Activated naive CD8-positive, alpha-beta T cell treated with anti-CD3 and anti-CD28 coated beads, Interleukin-2, amount 50 U/mL, for 24 hours (primary cell): ENCODE results near the gene C16orf82.

ENCODE experiments used
- ATAC-seq: fragments of 150-1000 bp; cut with Tn5 transposase; one replicate; pipeline ENCODE4 v1.10.0; 2021
- DNase-seq: peaks from one replicate; pipeline ENCODE4 v3.0.0; 2021
- H3K27ac Mint-ChIP-seq: one replicate; pipeline ENCODE4 v1.8.0; 2021; ENCODE audit warnings: mild to moderate bottlenecking, mixed read lengths
- H3K27me3 Mint-ChIP-seq: one replicate; pipeline ENCODE4 v1.8.0; 2021; ENCODE audit warnings: mixed read lengths
- H3K36me3 Mint-ChIP-seq: one replicate; pipeline ENCODE4 v1.8.0; 2021; ENCODE audit warnings: low read depth, mixed read lengths
- H3K4me1 Mint-ChIP-seq: one replicate; pipeline ENCODE4 v1.8.0; 2021; ENCODE audit warnings: mixed read lengths
- H3K4me3 Mint-ChIP-seq: one replicate; pipeline ENCODE4 v1.8.0; 2021; ENCODE audit warnings: mild to moderate bottlenecking, moderate library complexity, mixed read lengths
- H3K9me3 Mint-ChIP-seq: one replicate; pipeline ENCODE4 v1.8.0; 2021; ENCODE audit warnings: mixed read lengths

Gene C16orf82

GRCh38 chr16:27066668-27067537 lies at the start of gene C16orf82:
Gene C16orf82, plus strand, starts transcription at chr16:27066927.
- H3K27me3 Mint-ChIP-seq, result peaks cover 4% of the 10 kb centered on the region
- ATAC-seq, result no peak
- no peak for DNase-seq
- no peak within 1 kb of the TSS for H3K4me3 Mint-ChIP-seq
- H3K4me1 Mint-ChIP-seq, result no peaks in the 10 kb centered on the region
- H3K36me3 Mint-ChIP-seq, result no peaks in the 10 kb centered on the region
- H3K9me3 Mint-ChIP-seq, result no peaks in the 10 kb centered on the region
- no peak within 1 kb of the TSS for H3K27ac Mint-ChIP-seq

- DNase-seq (no peak), ATAC-seq (no peak)
- H3K4me1 Mint-ChIP-seq, result no peaks in the 10 kb centered on the region
- no peaks in the 10 kb centered on the region for H3K9me3 Mint-ChIP-seq
- no peak overlapping the region for H3K27ac Mint-ChIP-seq
- H3K27me3 Mint-ChIP-seq, result peaks cover 8% of the 10 kb centered on the region
- H3K4me3 Mint-ChIP-seq, result no peak overlapping the region
- H3K36me3 Mint-ChIP-seq, result no peaks in the 10 kb centered on the region
Observed at GRCh38 chr16:27020031-27020430, 46.7 kb upstream of the C16orf82 start.

GRCh38 chr16:27024010-27024409 lies 42.7 kb upstream of the C16orf82 start:
- Mint-ChIP-seq H3K9me3 (no peaks in the 10 kb centered on the region), H3K27me3 (peaks cover 3% of the 10 kb centered on the region), H3K4me1 (no peaks in the 10 kb centered on the region), H3K4me3 (no peak overlapping the region), H3K27ac (no peak overlapping the region), H3K36me3 (no peaks in the 10 kb centered on the region)
- ATAC-seq (no peak), DNase-seq (no peak)

GRCh38 chr16:27025581-27025980 lies 41.1 kb upstream of the C16orf82 start:
- Mint-ChIP-seq H3K27ac (no peak overlapping the region), H3K4me1 (no peaks in the 10 kb centered on the region), H3K27me3 (peaks cover 5% of the 10 kb centered on the region), H3K36me3 (no peaks in the 10 kb centered on the region), H3K4me3 (no peak overlapping the region), H3K9me3 (no peaks in the 10 kb centered on the region)
- DNase-seq (no peak), ATAC-seq (no peak)

GRCh38 chr16:27027971-27028370 lies 38.8 kb upstream of the C16orf82 start:
- Mint-ChIP-seq H3K4me1 (no peaks in the 10 kb centered on the region), H3K27me3 (peaks cover 5% of the 10 kb centered on the region), H3K4me3 (no peak overlapping the region), H3K36me3 (no peaks in the 10 kb centered on the region), H3K27ac (no peak overlapping the region), H3K9me3 (no peaks in the 10 kb centered on the region)
- ATAC-seq (no peak), DNase-seq (no peak)

- peaks cover 5% of the 10 kb centered on the region for H3K27me3 Mint-ChIP-seq
- H3K36me3 Mint-ChIP-seq, result no peaks in the 10 kb centered on the region
- H3K4me3 Mint-ChIP-seq, result no peak overlapping the region
- DNase-seq, result no peak
- H3K4me1 Mint-ChIP-seq, result no peaks in the 10 kb centered on the region
- no peak for ATAC-seq
- H3K9me3 Mint-ChIP-seq, result no peaks in the 10 kb centered on the region
- H3K27ac Mint-ChIP-seq, result no peak overlapping the region
Observed at GRCh38 chr16:27028591-27029110, 38.1 kb upstream of the C16orf82 start.

GRCh38 chr16:27029525-27029924 lies 37.2 kb upstream of the C16orf82 start:
- ATAC-seq, result no peak
- no peak overlapping the region for H3K27ac Mint-ChIP-seq
- H3K9me3 Mint-ChIP-seq, result no peaks in the 10 kb centered on the region
- H3K36me3 Mint-ChIP-seq, result no peaks in the 10 kb centered on the region
- H3K4me1 Mint-ChIP-seq, result no peaks in the 10 kb centered on the region
- no peak overlapping the region for H3K4me3 Mint-ChIP-seq
- no peak for DNase-seq
- H3K27me3 Mint-ChIP-seq, result peaks cover 8% of the 10 kb centered on the region

- no peak for DNase-seq
- no peak for ATAC-seq
- Mint-ChIP-seq H3K27me3 (peaks cover 15% of the 10 kb centered on the region), H3K36me3 (no peaks in the 10 kb centered on the region), H3K27ac (no peak overlapping the region), H3K4me1 (no peaks in the 10 kb centered on the region), H3K9me3 (no peaks in the 10 kb centered on the region), H3K4me3 (no peak overlapping the region)
Observed at GRCh38 chr16:27033281-27033979, 33.3 kb upstream of the C16orf82 start.

GRCh38 chr16:27040732-27041131 lies 26.0 kb upstream of the C16orf82 start:
- Mint-ChIP-seq H3K27me3 (peaks cover 13% of the 10 kb centered on the region), H3K4me1 (no peaks in the 10 kb centered on the region), H3K9me3 (no peaks in the 10 kb centered on the region), H3K36me3 (no peaks in the 10 kb centered on the region), H3K27ac (no peak overlapping the region), H3K4me3 (no peak overlapping the region)
- ATAC-seq, result no peak
- no peak for DNase-seq

- ATAC-seq (no peak), DNase-seq (no peak)
- H3K4me1 Mint-ChIP-seq, result no peaks in the 10 kb centered on the region
- no peak overlapping the region for H3K27ac Mint-ChIP-seq
- H3K4me3 Mint-ChIP-seq, result no peak overlapping the region
- no peaks in the 10 kb centered on the region for H3K9me3 Mint-ChIP-seq
- H3K36me3 Mint-ChIP-seq, result no peaks in the 10 kb centered on the region
- peaks cover 7% of the 10 kb centered on the region for H3K27me3 Mint-ChIP-seq
Observed at GRCh38 chr16:27046958-27047518, 19.7 kb upstream of the C16orf82 start.

GRCh38 chr16:27048316-27048715 lies 18.4 kb upstream of the C16orf82 start:
- Mint-ChIP-seq H3K4me3 (no peak overlapping the region), H3K9me3 (no peaks in the 10 kb centered on the region), H3K27me3 (peaks cover 4% of the 10 kb centered on the region), H3K27ac (no peak overlapping the region), H3K4me1 (no peaks in the 10 kb centered on the region), H3K36me3 (no peaks in the 10 kb centered on the region)
- DNase-seq (no peak), ATAC-seq (no peak)

- Mint-ChIP-seq H3K4me3 (no peak overlapping the region), H3K36me3 (no peaks in the 10 kb centered on the region), H3K27ac (no peak overlapping the region), H3K27me3 (no peaks in the 10 kb centered on the region), H3K9me3 (no peaks in the 10 kb centered on the region), H3K4me1 (no peaks in the 10 kb centered on the region)
- no peak for DNase-seq
- ATAC-seq, result no peak
Observed at GRCh38 chr16:27049117-27049516, 17.6 kb upstream of the C16orf82 start.

GRCh38 chr16:27052007-27052406 lies 14.7 kb upstream of the C16orf82 start:
- Mint-ChIP-seq H3K4me3 (no peak overlapping the region), H3K36me3 (no peaks in the 10 kb centered on the region), H3K27ac (no peak overlapping the region), H3K4me1 (no peaks in the 10 kb centered on the region), H3K9me3 (no peaks in the 10 kb centered on the region), H3K27me3 (no peaks in the 10 kb centered on the region)
- no peak for DNase-seq
- ATAC-seq, result no peak

- no peaks in the 10 kb centered on the region for H3K27me3 Mint-ChIP-seq
- DNase-seq, result no peak
- ATAC-seq, result no peak
- no peak overlapping the region for H3K4me3 Mint-ChIP-seq
- no peaks in the 10 kb centered on the region for H3K4me1 Mint-ChIP-seq
- H3K9me3 Mint-ChIP-seq, result no peaks in the 10 kb centered on the region
- no peaks in the 10 kb centered on the region for H3K36me3 Mint-ChIP-seq
- H3K27ac Mint-ChIP-seq, result no peak overlapping the region
Observed at GRCh38 chr16:27053996-27054395, 12.7 kb upstream of the C16orf82 start.

GRCh38 chr16:27058299-27058698 lies 8.4 kb upstream of the C16orf82 start:
- H3K27me3 Mint-ChIP-seq, result peaks cover 5% of the 10 kb centered on the region
- H3K4me1 Mint-ChIP-seq, result no peaks in the 10 kb centered on the region
- DNase-seq, result no peak
- no peak for ATAC-seq
- H3K9me3 Mint-ChIP-seq, result no peaks in the 10 kb centered on the region
- H3K27ac Mint-ChIP-seq, result no peak overlapping the region
- no peak overlapping the region for H3K4me3 Mint-ChIP-seq
- no peaks in the 10 kb centered on the region for H3K36me3 Mint-ChIP-seq
